ENCODE data around the gene KCND2. TPM values are rescaled to one million over a fixed set of nuclear protein-coding genes. Genes with fewer than 3 reads are reported as not detected.

Gene KCND2
- total and polyA plus RNA-seq, 11 donors, result 0.04 to 0.41 (median 0.16) TPM; not detected in 4

DNA sequence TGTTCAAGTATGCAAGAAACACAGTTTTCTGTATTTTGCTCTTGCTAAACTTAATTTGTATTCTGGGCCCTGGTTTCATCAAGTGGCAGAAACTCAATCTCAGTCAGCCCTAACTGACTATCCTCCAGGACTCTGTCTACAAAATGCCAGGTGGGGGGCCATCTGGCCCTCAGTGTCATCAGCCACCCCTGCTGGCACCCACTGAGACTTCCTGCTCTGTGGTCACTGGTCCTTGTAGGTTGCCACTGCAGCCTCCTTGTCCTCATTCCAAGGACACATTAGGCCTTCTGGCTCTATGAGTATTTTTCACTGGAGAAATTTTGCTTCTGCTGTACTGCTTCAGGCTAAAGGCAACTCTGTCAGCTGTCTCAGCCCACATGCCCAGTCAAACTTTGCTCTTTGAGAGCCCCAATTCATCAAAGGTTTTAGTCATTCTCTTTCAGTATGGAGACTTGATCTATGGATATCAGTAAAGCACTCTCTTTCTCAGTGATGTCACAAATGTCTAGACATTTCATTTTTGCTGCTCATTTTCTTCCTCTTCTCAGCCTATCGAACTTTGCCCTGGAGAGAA lies 163.6 kb downstream of the KCND2 start:
- H3K27ac ChIP-seq, result no peak overlapping the region
- no peaks in the 10 kb centered on the region for H3K27me3 ChIP-seq
- no peaks in the 10 kb centered on the region for H3K36me3 ChIP-seq
- intact Hi-C loops (cut with DNase I), result no loop called here
- no peak overlapping the region for H3K4me3 ChIP-seq
- TF ChIP-seq, protein P1, sequence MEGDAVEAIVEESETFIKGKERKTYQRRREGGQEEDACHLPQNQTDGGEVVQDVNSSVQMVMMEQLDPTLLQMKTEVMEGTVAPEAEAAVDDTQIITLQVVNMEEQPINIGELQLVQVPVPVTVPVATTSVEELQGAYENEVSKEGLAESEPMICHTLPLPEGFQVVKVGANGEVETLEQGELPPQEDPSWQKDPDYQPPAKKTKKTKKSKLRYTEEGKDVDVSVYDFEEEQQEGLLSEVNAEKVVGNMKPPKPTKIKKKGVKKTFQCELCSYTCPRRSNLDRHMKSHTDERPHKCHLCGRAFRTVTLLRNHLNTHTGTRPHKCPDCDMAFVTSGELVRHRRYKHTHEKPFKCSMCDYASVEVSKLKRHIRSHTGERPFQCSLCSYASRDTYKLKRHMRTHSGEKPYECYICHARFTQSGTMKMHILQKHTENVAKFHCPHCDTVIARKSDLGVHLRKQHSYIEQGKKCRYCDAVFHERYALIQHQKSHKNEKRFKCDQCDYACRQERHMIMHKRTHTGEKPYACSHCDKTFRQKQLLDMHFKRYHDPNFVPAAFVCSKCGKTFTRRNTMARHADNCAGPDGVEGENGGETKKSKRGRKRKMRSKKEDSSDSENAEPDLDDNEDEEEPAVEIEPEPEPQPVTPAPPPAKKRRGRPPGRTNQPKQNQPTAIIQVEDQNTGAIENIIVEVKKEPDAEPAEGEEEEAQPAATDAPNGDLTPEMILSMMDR (IDR thresholded peaks at IDR 0.05), result no peak
- no peak for TF ChIP-seq POLR2A (IDR thresholded peaks at IDR 0.05)
- H3K9me3 ChIP-seq, result no peaks in the 10 kb centered on the region
- ATAC-seq (no peak), DNase-seq (no peak)
- no peaks in the 10 kb centered on the region for H3K4me1 ChIP-seq
- 72 to 83% (median 77%) methylated on average over 1 of the region's 1 CpG for WGBS, 4 donors

DNA sequence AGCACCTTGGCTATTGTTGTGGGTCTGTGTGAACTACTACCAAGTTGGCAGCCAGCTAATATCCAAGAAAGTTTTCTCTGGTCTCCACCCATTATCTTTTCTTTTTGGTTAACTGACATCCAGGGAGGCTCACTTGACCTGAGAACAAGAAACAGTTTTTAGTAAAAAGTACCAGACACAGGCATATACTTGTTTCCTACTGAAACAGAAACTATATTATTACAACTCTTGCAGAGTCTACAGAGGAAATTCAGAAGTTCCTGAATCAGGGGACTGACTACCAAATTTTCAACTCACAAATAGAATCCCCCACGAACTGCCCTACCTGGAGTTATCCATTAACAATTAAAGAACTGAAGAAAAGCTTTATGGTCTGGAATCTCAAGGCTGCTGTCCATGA lies 168.9 kb downstream of the KCND2 start:
- no peak for TF ChIP-seq POLR2A (IDR thresholded peaks at IDR 0.05)
- TF ChIP-seq, protein P1 (IDR thresholded peaks at IDR 0.05), result no peak
- Histone ChIP-seq H3K27ac (no peak overlapping the region), H3K27me3 (no peaks in the 10 kb centered on the region), H3K36me3 (no peaks in the 10 kb centered on the region), H3K4me3 (no peak overlapping the region), H3K4me1 (no peaks in the 10 kb centered on the region), H3K9me3 (no peaks in the 10 kb centered on the region)
- intact Hi-C loops (cut with DNase I), result no loop called here
- DNase-seq, result no peak
- WGBS, 4 donors, result 40 to 51% (median 50%) methylated on average over 1 of the region's 1 CpG
- no peak for ATAC-seq

DNA sequence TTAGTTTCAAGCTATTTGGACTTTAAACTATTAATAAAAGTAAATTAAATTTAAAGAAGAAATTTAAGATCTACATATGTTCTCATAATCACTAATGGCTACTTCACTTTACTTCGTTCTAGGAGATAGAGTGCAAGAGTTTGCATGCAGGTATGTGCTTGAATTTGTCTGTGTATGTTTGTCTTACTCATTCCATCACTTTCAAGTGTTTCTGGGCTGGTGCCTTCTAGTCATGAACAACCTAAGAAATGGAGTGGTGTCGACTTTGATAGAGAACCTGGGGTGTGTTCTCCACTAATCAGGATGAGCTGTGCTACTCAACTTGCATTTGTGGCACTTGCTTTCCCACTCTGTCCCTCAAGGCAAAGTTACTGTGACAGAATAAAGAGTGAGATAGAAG lies 169.9 kb downstream of the KCND2 start:
- no peaks in the 10 kb centered on the region for H3K36me3 ChIP-seq
- H3K4me1 ChIP-seq, result no peaks in the 10 kb centered on the region
- DNase-seq (no peak), ATAC-seq (no peak)
- TF ChIP-seq POLR2A (IDR thresholded peaks at IDR 0.05), result no peak
- TF ChIP-seq, protein P1 (IDR thresholded peaks at IDR 0.05), result no peak
- no peaks in the 10 kb centered on the region for H3K27me3 ChIP-seq
- H3K27ac ChIP-seq, result no peak overlapping the region
- no peaks in the 10 kb centered on the region for H3K9me3 ChIP-seq
- intact Hi-C loops (cut with DNase I), result no loop called here
- 55 to 60% (median 59%) methylated on average over 2 of the region's 2 CpGs for WGBS, 4 donors
- H3K4me3 ChIP-seq, result no peak overlapping the region

DNA sequence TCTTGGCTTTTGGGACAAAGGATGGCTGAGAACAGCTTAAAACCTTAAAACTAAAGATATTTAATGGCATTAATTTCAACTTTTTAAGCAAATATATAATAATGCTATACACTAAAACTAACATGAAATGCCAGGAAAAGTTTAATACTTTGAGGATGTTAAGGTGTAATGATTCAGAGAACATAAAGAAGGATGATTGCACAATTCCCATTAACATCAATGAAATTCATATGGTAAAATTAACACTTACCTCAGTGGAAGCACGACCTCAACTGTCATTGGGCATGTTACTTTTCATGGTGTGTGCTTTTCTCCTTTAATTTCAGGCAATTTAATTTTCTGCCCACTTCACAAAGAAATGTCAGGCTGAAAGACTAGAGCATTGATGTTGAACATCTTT lies 171.7 kb downstream of the KCND2 start:
- no peaks in the 10 kb centered on the region for H3K27me3 ChIP-seq
- no peak overlapping the region for H3K27ac ChIP-seq
- DNase-seq (no peak), ATAC-seq (no peak)
- no peak for TF ChIP-seq POLR2A (IDR thresholded peaks at IDR 0.05)
- TF ChIP-seq, protein P1 (IDR thresholded peaks at IDR 0.05), result no peak
- no peak overlapping the region for H3K4me3 ChIP-seq
- WGBS, 4 donors, result 53 to 59% (median 56%) methylated on average over 1 of the region's 1 CpG
- intact Hi-C loops (cut with DNase I), result no loop called here
- H3K9me3 ChIP-seq, result no peaks in the 10 kb centered on the region
- H3K36me3 ChIP-seq, result no peaks in the 10 kb centered on the region
- no peaks in the 10 kb centered on the region for H3K4me1 ChIP-seq
